Omental fat pad (tissue), 4 donors: ENCODE data around the gene CLCN5. TPM values are rescaled to one million over a fixed set of nuclear protein-coding genes. Genes with fewer than 3 reads are reported as not detected.

Source experiments
- ATAC-seq: fragments of 150-250 bp; one replicate; pipeline ENCODE4 v1.9.1; 2016; ENCODE audit warnings: mild to moderate bottlenecking, moderate library complexity; ENCODE audit not compliant: low FRiP score
- DNase-seq: peaks from one replicate; pipeline ENCODE4 v3.0.0-alpha.2; 2019; ENCODE audit warnings: low spot score
- CTCF ChIP-seq, 3 donors: fragments of 450-650 bp; IDR thresholded peaks; one replicate each; pipeline ENCODE4 v1.5.1; 2016 to 2017; ENCODE audit warnings: antibody characterized with exemption in 3 of 3, mild to moderate bottlenecking in 3 of 3, moderate library complexity in 2 of 3
- total RNA-seq, 4 donors: library from RNA; depleted of rRNA; stranded (reverse); fragments of >200 nt; gene quantifications; one replicate each; pipeline ENCODE4 v1.1.0, GENCODE V29; 2016

Gene CLCN5
- total RNA-seq, 4 donors from 2014 or later, result 6.6 to 15.0 (median 8.0) TPM

GRCh38 chrX:49993661-49994060 lies 71.3 kb downstream of the CLCN5 start:
- DNase-seq (no peak), ATAC-seq (no peak)
- TF ChIP-seq CTCF (IDR thresholded peaks at IDR 0.05), result no peak

GRCh38 chrX:49995107-49995731 lies 72.8 kb downstream of the CLCN5 start:
- ATAC-seq (peak; percentile 67), DNase-seq (no peak)
- no peak for TF ChIP-seq CTCF (IDR thresholded peaks at IDR 0.05)

- DNase-seq (no peak), ATAC-seq (peak; percentile 7)
- no peak for TF ChIP-seq CTCF (IDR thresholded peaks at IDR 0.05)
These were observed 73.5 kb downstream of the CLCN5 start for GRCh38 chrX:49995795-49996455.

GRCh38 chrX:49996474-49996873 lies 74.1 kb downstream of the CLCN5 start:
- ATAC-seq (no peak), DNase-seq (no peak)
- TF ChIP-seq CTCF (IDR thresholded peaks at IDR 0.05), result no peak

- ATAC-seq, result no peak
- no peak for TF ChIP-seq CTCF (IDR thresholded peaks at IDR 0.05)
- DNase-seq, result no peak
These were observed 76.7 kb downstream of the CLCN5 start for GRCh38 chrX:49999087-49999486.

GRCh38 chrX:50000937-50001542 lies 78.6 kb downstream of the CLCN5 start:
- no peak for TF ChIP-seq CTCF (IDR thresholded peaks at IDR 0.05)
- no peak for ATAC-seq
- DNase-seq, result no peak
